SKM-1 (cell line): Measurements from ENCODE around the gene RCL1.

Experiments used
- DNase-seq: peaks from one replicate; lab custom pipeline; 2025; ENCODE audit not compliant: unreplicated experiment; lab: John Stamatoyannopoulos, UW

The RCL1 gene

GRCh38 chr9:4811824-4812223 is 19.1 kb downstream of the RCL1 start:
- DNase-seq = no peak

- DNase-seq = no peak
These were observed 20.1 kb downstream of the RCL1 start for GRCh38 chr9:4812858-4813257.

GRCh38 chr9:4814913-4815312 is 22.2 kb downstream of the RCL1 start:
- no peak for DNase-seq

- no peak for DNase-seq
These were observed 22.7 kb downstream of the RCL1 start for GRCh38 chr9:4815381-4815956.

- DNase-seq = no peak
These were observed 27.4 kb downstream of the RCL1 start for GRCh38 chr9:4820168-4820567.

GRCh38 chr9:4821133-4821532 is 28.4 kb downstream of the RCL1 start:
- DNase-seq = no peak

GRCh38 chr9:4822057-4822456 is 29.3 kb downstream of the RCL1 start:
- DNase-seq = no peak

GRCh38 chr9:4826417-4827166 is 33.8 kb downstream of the RCL1 start:
- no peak for DNase-seq

GRCh38 chr9:4827224-4827623 is 34.5 kb downstream of the RCL1 start:
- DNase-seq = no peak

GRCh38 chr9:4828761-4829160 is 36.0 kb downstream of the RCL1 start:
- DNase-seq = no peak

GRCh38 chr9:4829969-4830368 is 37.2 kb downstream of the RCL1 start:
- no peak for DNase-seq

- no peak for DNase-seq
These were observed 38.0 kb downstream of the RCL1 start for GRCh38 chr9:4830699-4831098.

GRCh38 chr9:4831119-4831518 is 38.4 kb downstream of the RCL1 start:
- no peak for DNase-seq

- DNase-seq = no peak
These were observed 39.2 kb downstream of the RCL1 start for GRCh38 chr9:4831944-4832343.

- no peak for DNase-seq
These were observed 40.2 kb downstream of the RCL1 start for GRCh38 chr9:4832786-4833579.

GRCh38 chr9:4833781-4834560 is 41.2 kb downstream of the RCL1 start:
- no peak for DNase-seq

- DNase-seq = no peak
These were observed 43.9 kb downstream of the RCL1 start for GRCh38 chr9:4836676-4837075.

GRCh38 chr9:4837261-4838188 is 44.8 kb downstream of the RCL1 start:
- no peak for DNase-seq

GRCh38 chr9:4838189-4838546 is 45.4 kb downstream of the RCL1 start:
- no peak for DNase-seq

- DNase-seq = no peak
These were observed 46.7 kb downstream of the RCL1 start for GRCh38 chr9:4839470-4839912.
